ENCODE measurements around the gene ATP10A. TPM values are rescaled to one million over a fixed set of nuclear protein-coding genes. Genes with fewer than 3 reads are reported as not detected.

ATP10A gene
- total RNA-seq, 1 donor from 2014 or later: not detected

GRCh38 chr15:25705433-25706115 is 157.6 kb downstream of the ATP10A start:
- peaks cover 13% of the 10 kb centered on the region for H3K27me3 Mint-ChIP-seq (ENCODE audit: unreplicated experiment)
- DNase-seq: no peak
- TF ChIP-seq, protein P1, sequence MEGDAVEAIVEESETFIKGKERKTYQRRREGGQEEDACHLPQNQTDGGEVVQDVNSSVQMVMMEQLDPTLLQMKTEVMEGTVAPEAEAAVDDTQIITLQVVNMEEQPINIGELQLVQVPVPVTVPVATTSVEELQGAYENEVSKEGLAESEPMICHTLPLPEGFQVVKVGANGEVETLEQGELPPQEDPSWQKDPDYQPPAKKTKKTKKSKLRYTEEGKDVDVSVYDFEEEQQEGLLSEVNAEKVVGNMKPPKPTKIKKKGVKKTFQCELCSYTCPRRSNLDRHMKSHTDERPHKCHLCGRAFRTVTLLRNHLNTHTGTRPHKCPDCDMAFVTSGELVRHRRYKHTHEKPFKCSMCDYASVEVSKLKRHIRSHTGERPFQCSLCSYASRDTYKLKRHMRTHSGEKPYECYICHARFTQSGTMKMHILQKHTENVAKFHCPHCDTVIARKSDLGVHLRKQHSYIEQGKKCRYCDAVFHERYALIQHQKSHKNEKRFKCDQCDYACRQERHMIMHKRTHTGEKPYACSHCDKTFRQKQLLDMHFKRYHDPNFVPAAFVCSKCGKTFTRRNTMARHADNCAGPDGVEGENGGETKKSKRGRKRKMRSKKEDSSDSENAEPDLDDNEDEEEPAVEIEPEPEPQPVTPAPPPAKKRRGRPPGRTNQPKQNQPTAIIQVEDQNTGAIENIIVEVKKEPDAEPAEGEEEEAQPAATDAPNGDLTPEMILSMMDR (IDR thresholded peaks at IDR 0.05; ENCODE audit: partially characterized antibody, unreplicated experiment): no peak
- peaks cover 3% of the 10 kb centered on the region for H3K4me1 Mint-ChIP-seq (ENCODE audit: low read depth, unreplicated experiment)
- H3K27ac Mint-ChIP-seq (ENCODE audit: unreplicated experiment): no peak overlapping the region
- no peak overlapping the region for H3K4me3 Mint-ChIP-seq (ENCODE audit: unreplicated experiment)
- no peaks in the 10 kb centered on the region for H3K36me3 Mint-ChIP-seq (ENCODE audit: unreplicated experiment)
- H3K9me3 Mint-ChIP-seq (ENCODE audit: unreplicated experiment): peaks cover 3% of the 10 kb centered on the region

DNA sequence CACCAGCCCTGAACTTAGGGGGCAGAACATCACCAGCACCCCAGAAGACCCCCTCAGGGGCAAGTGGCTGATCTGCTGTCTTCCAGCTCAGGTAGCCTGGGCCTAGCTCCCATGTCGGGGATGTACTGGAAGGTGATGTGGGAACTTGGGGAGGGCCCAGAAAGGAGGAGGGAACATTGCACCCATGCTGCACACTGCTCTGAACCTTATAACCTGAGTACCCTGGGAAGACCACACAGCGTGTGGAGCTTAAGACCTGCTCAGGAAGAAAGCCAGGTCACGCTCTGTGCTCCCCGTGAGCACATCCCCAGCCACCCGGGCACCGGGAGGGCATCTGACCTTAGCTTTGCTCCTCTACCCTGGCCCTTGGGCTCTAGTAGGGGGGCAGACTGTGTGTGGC is 159.4 kb downstream of the ATP10A start:
- H3K9me3 Mint-ChIP-seq (ENCODE audit: unreplicated experiment): peaks cover 3% of the 10 kb centered on the region
- H3K4me3 Mint-ChIP-seq (ENCODE audit: unreplicated experiment): no peak overlapping the region
- no peak for DNase-seq
- H3K4me1 Mint-ChIP-seq (ENCODE audit: low read depth, unreplicated experiment): peaks cover 3% of the 10 kb centered on the region
- TF ChIP-seq, protein P1 (IDR thresholded peaks at IDR 0.05; ENCODE audit: partially characterized antibody, unreplicated experiment): no peak
- H3K27ac Mint-ChIP-seq (ENCODE audit: unreplicated experiment): no peak overlapping the region
- no peaks in the 10 kb centered on the region for H3K36me3 Mint-ChIP-seq (ENCODE audit: unreplicated experiment)
- H3K27me3 Mint-ChIP-seq (ENCODE audit: unreplicated experiment): peaks cover 6% of the 10 kb centered on the region

DNA sequence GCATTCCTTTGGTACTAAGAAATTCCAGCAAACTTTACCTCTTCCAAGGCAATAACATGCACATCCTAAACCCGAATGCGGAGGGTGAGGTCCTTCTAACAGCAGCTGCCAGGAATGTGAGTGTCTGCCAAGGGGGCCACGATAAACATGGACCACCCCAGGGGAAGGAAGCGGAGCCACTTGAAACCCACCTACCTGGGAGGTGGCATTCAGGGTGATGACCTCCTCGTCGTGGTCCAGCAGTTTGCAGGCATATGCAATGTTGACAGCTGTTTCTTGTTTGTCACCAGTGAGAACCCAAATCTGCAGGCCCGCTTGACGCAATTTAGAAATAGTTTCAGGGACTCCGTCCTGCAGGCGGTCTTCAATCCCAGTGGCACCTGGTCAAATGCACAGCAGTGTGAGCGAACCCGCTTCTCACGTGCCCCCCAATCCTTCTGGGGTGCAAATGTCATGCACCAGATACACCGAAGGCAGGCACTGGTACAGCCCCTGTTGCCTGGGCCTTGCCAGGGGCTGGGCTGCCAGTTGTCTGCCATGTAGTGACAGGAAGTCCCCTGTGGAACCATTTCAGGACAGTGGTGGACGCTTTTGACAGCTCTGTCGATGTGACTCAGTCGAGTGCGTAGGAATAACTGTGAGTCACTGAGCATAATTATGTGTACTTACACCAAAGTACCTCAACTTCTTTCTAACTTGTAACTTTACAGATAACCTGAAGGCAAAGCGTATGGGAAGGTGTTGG is 161.2 kb downstream of the ATP10A start:
- Mint-ChIP-seq H3K9me3 (ENCODE audit: unreplicated experiment) (peaks cover 2% of the 10 kb centered on the region), H3K36me3 (ENCODE audit: unreplicated experiment) (no peaks in the 10 kb centered on the region)

DNA sequence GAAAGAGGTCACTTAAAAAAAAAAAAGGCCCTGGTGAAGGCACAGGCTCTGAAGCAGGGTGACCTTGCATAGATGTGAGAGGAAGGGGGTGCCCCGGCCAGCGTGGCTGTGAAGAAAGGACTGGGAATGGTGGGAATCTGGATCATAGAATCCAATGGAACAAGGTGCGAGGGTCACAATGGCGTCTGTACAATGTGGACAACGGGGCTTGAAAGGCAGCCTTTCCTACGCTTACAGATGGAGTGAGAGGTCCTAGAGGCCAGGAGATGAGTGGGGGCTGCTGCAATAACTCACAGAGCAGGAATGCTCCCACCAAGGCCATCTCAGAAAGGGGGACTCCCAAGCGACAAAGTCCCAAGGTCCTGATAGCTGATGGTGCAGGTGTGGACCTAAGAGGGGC is 162.2 kb downstream of the ATP10A start:
- Mint-ChIP-seq H3K27me3 (ENCODE audit: unreplicated experiment) (peaks cover 3% of the 10 kb centered on the region), H3K36me3 (ENCODE audit: unreplicated experiment) (no peaks in the 10 kb centered on the region), H3K4me1 (ENCODE audit: low read depth, unreplicated experiment) (no peaks in the 10 kb centered on the region), H3K9me3 (ENCODE audit: unreplicated experiment) (peaks cover 2% of the 10 kb centered on the region), H3K27ac (ENCODE audit: unreplicated experiment) (no peak overlapping the region), H3K4me3 (ENCODE audit: unreplicated experiment) (no peak overlapping the region)
- TF ChIP-seq, protein P1 (IDR thresholded peaks at IDR 0.05; ENCODE audit: partially characterized antibody, unreplicated experiment): no peak
- no peak for DNase-seq

More for the DNA sequence above, 161.2 kb downstream of the ATP10A start:
- no peak for DNase-seq
- Mint-ChIP-seq H3K27ac (ENCODE audit: unreplicated experiment) (no peak overlapping the region), H3K4me1 (ENCODE audit: low read depth, unreplicated experiment) (no peaks in the 10 kb centered on the region), H3K4me3 (ENCODE audit: unreplicated experiment) (no peak overlapping the region), H3K27me3 (ENCODE audit: unreplicated experiment) (peaks cover 3% of the 10 kb centered on the region)
- TF ChIP-seq, protein P1 (IDR thresholded peaks at IDR 0.05; ENCODE audit: partially characterized antibody, unreplicated experiment): no peak

- no peak overlapping the region for H3K4me3 Mint-ChIP-seq (ENCODE audit: unreplicated experiment)
- H3K27ac Mint-ChIP-seq (ENCODE audit: unreplicated experiment): no peak overlapping the region
- no peaks in the 10 kb centered on the region for H3K36me3 Mint-ChIP-seq (ENCODE audit: unreplicated experiment)
- TF ChIP-seq, protein P1 (IDR thresholded peaks at IDR 0.05; ENCODE audit: partially characterized antibody, unreplicated experiment): no peak
- DNase-seq: no peak
- H3K4me1 Mint-ChIP-seq (ENCODE audit: low read depth, unreplicated experiment): no peaks in the 10 kb centered on the region
- H3K27me3 Mint-ChIP-seq (ENCODE audit: unreplicated experiment): no peaks in the 10 kb centered on the region
- no peaks in the 10 kb centered on the region for H3K9me3 Mint-ChIP-seq (ENCODE audit: unreplicated experiment)
Measured at GRCh38 chr15:25697586-25697985, 165.5 kb downstream of the ATP10A start.

Data from glutamatergic neuron (in vitro differentiated cells).